MG63 (cell line): Measurements from ENCODE around the gene CALM1. TPM values are rescaled to one million over a fixed set of nuclear protein-coding genes. Genes with fewer than 3 reads are reported as not detected.
"Not testable (repeated sequence)": the region's sequence is repeated elsewhere in the genome, so short reads cannot be mapped to it uniquely, and the experiment has no call there.

Experiments used
- DNase-seq: peaks from one replicate; pipeline ENCODE4 v3.0.0-alpha.2; 2020
- H3K27me3 ChIP-seq: fragments of 250-450 bp; sonication (Bioruptor Pico); 2 replicates; pipeline ENCODE4 v1.5.1; 2020; ENCODE audit warnings: mild to moderate bottlenecking, moderate library complexity
- H3K36me3 ChIP-seq: fragments of 250-450 bp; sonication (Bioruptor Pico); 2 replicates; pipeline ENCODE4 v1.5.1; 2020; ENCODE audit warnings: mild to moderate bottlenecking, moderate library complexity
- H3K4me3 ChIP-seq: fragments of 250-450 bp; sonication (Bioruptor Pico); 2 replicates; pipeline ENCODE4 v1.5.1; 2020; ENCODE audit warnings: mild to moderate bottlenecking, moderate library complexity
- H3K9me3 ChIP-seq: fragments of 250-450 bp; sonication (Bioruptor Pico); 2 replicates; pipeline ENCODE4 v1.5.1; 2020; ENCODE audit warnings: mild to moderate bottlenecking, moderate library complexity
- total RNA-seq: library from RNA; depleted of rRNA; stranded (reverse); fragments of >200 nt; shearing (Covaris generic); gene quantifications from 2 replicates; pipeline ENCODE4 v1.2.3, GENCODE V29; 2014; ENCODE audit warnings: low replicate concordance

The CALM1 gene
- total RNA-seq, 1 experiment from 2014 or later = 122 TPM

GRCh38 chr14:90381011-90381786 lies 15.6 kb upstream of the CALM1 start:
- H3K4me3 ChIP-seq = no peak overlapping the region
- no peaks in the 10 kb centered on the region for H3K36me3 ChIP-seq
- no peaks in the 10 kb centered on the region for H3K9me3 ChIP-seq
- DNase-seq = no peak
- no peaks in the 10 kb centered on the region for H3K27me3 ChIP-seq

- DNase-seq = no peak
- Histone ChIP-seq H3K36me3 (no peaks in the 10 kb centered on the region), H3K9me3 (no peaks in the 10 kb centered on the region), H3K4me3 (peak overlapping the region; percentile 76), H3K27me3 (no peaks in the 10 kb centered on the region)
Measured at GRCh38 chr14:90381999-90382451, 14.8 kb upstream of the CALM1 start.

GRCh38 chr14:90382491-90383125 lies 14.2 kb upstream of the CALM1 start:
- Histone ChIP-seq H3K36me3 (no peaks in the 10 kb centered on the region), H3K4me3 (peak overlapping the region; percentile 76), H3K9me3 (no peaks in the 10 kb centered on the region), H3K27me3 (no peaks in the 10 kb centered on the region)
- DNase-seq = peak; percentile 61

GRCh38 chr14:90383126-90383730 lies 13.6 kb upstream of the CALM1 start:
- no peaks in the 10 kb centered on the region for H3K27me3 ChIP-seq
- peak overlapping the region; percentile 76 for H3K4me3 ChIP-seq
- no peaks in the 10 kb centered on the region for H3K9me3 ChIP-seq
- no peaks in the 10 kb centered on the region for H3K36me3 ChIP-seq
- peak; percentile 96 for DNase-seq

- Histone ChIP-seq H3K36me3 (no peaks in the 10 kb centered on the region), H3K27me3 (no peaks in the 10 kb centered on the region)
- peak; percentile 23 for DNase-seq
Measured at GRCh38 chr14:90383731-90384542, 12.9 kb upstream of the CALM1 start.

GRCh38 chr14:90384543-90384911 lies 12.3 kb upstream of the CALM1 start:
- no peaks in the 10 kb centered on the region for H3K36me3 ChIP-seq
- no peaks in the 10 kb centered on the region for H3K9me3 ChIP-seq
- no peak overlapping the region for H3K4me3 ChIP-seq
- DNase-seq = no peak
- no peaks in the 10 kb centered on the region for H3K27me3 ChIP-seq

More at GRCh38 chr14:90383731-90384542, 12.9 kb upstream of the CALM1 start:
- H3K9me3 ChIP-seq = no peaks in the 10 kb centered on the region
- peak overlapping the region; percentile 76 for H3K4me3 ChIP-seq

GRCh38 chr14:90386321-90386720 lies 10.5 kb upstream of the CALM1 start:
- DNase-seq = no peak
- Histone ChIP-seq H3K27me3 (no peaks in the 10 kb centered on the region), H3K36me3 (no peaks in the 10 kb centered on the region), H3K4me3 (no peak overlapping the region), H3K9me3 (no peaks in the 10 kb centered on the region)

GRCh38 chr14:90387206-90387760 lies 9.5 kb upstream of the CALM1 start:
- DNase-seq = no peak
- Histone ChIP-seq H3K27me3 (no peaks in the 10 kb centered on the region), H3K36me3 (no peaks in the 10 kb centered on the region), H3K9me3 (no peaks in the 10 kb centered on the region), H3K4me3 (no peak overlapping the region)

GRCh38 chr14:90388437-90388836 lies 8.4 kb upstream of the CALM1 start:
- DNase-seq = peak; percentile 57
- Histone ChIP-seq H3K36me3 (no peaks in the 10 kb centered on the region), H3K4me3 (no peak overlapping the region), H3K27me3 (no peaks in the 10 kb centered on the region), H3K9me3 (no peaks in the 10 kb centered on the region)

GRCh38 chr14:90388982-90389381 lies 7.8 kb upstream of the CALM1 start:
- Histone ChIP-seq H3K4me3 (no peak overlapping the region), H3K36me3 (no peaks in the 10 kb centered on the region), H3K27me3 (no peaks in the 10 kb centered on the region), H3K9me3 (no peaks in the 10 kb centered on the region)
- no peak for DNase-seq

- DNase-seq = no peak
- Histone ChIP-seq H3K4me3 (no peak overlapping the region), H3K36me3 (no peaks in the 10 kb centered on the region), H3K9me3 (no peaks in the 10 kb centered on the region), H3K27me3 (no peaks in the 10 kb centered on the region)
Measured at GRCh38 chr14:90393966-90394365, 2.9 kb upstream of the CALM1 start.

GRCh38 chr14:90394782-90395181 lies 2.0 kb upstream of the CALM1 start:
- H3K27me3 ChIP-seq, H3K4me3 ChIP-seq, H3K36me3 ChIP-seq, H3K9me3 ChIP-seq, DNase-seq: not testable (repeated sequence)

- peak; percentile 72 for DNase-seq
- no peaks in the 10 kb centered on the region for H3K27me3 ChIP-seq
- H3K4me3 ChIP-seq = peak overlapping the region; percentile 91
- no peaks in the 10 kb centered on the region for H3K9me3 ChIP-seq
- H3K36me3 ChIP-seq = peaks cover 26% of the 10 kb centered on the region
Measured at GRCh38 chr14:90397425-90398314, 841 bp downstream of the CALM1 start.

- Histone ChIP-seq H3K4me3 (peak overlapping the region; percentile 91), H3K36me3 (peaks cover 33% of the 10 kb centered on the region), H3K27me3 (no peaks in the 10 kb centered on the region), H3K9me3 (no peaks in the 10 kb centered on the region)
- DNase-seq = peak; percentile 20
Measured at GRCh38 chr14:90398315-90398839, 1.5 kb downstream of the CALM1 start.

- Histone ChIP-seq H3K36me3 (peaks cover 37% of the 10 kb centered on the region), H3K27me3 (no peaks in the 10 kb centered on the region), H3K4me3 (peak overlapping the region; percentile 91), H3K9me3 (no peaks in the 10 kb centered on the region)
- no peak for DNase-seq
Measured at GRCh38 chr14:90398841-90399540, 2.2 kb downstream of the CALM1 start.
